Left ventricle myocardium inferior (tissue), 1 donor: ENCODE results near the gene BMP7. TPM values are rescaled to one million over a fixed set of nuclear protein-coding genes. Genes with fewer than 3 reads are reported as not detected.

ENCODE experiments used
- DNase-seq: peaks from one replicate; pipeline ENCODE4 v3.0.0-alpha.2; 2020
- H3K27ac ChIP-seq: fragments of 200-600 bp; replicated peaks from 2 replicates; pipeline ENCODE4 v1.8.0; 2021
- H3K27me3 ChIP-seq: fragments of 200-600 bp; 2 replicates; pipeline ENCODE4 v1.8.0; 2021; ENCODE audit warnings: low read depth
- H3K36me3 ChIP-seq: fragments of 200-600 bp; 2 replicates; pipeline ENCODE4 v1.8.0; 2021
- H3K4me1 ChIP-seq: fragments of 200-600 bp; 2 replicates; pipeline ENCODE4 v1.8.0; 2021
- H3K4me3 ChIP-seq: fragments of 200-600 bp; 2 replicates; pipeline ENCODE4 v1.8.0; 2021; ENCODE audit warnings: mild to moderate bottlenecking, moderate library complexity
- H3K9me3 ChIP-seq: fragments of 200-600 bp; replicated peaks from 2 replicates; pipeline ENCODE4 v1.8.0; 2021
- intact Hi-C: fragments of 100-400 bp; cut with micrococcal nuclease; formaldehyde crosslinking; loops from one replicate; pipeline ENCODE4 v1.11.0; 2022
- total RNA-seq: library from RNA; stranded (reverse); fragmentation: NEBNext Ultra II Directional; extraction: Animal tissue kit (Norgen Biotek cat#: 25700); gene quantifications from one replicate; pipeline ENCODE4 v1.2.1, GENCODE V29; 2021
- TF ChIP-seq, protein P1 (sequence below): fragments of 200-600 bp; IDR thresholded peaks from 2 replicates; pipeline ENCODE4 v1.8.0; 2021; ENCODE audit warnings: antibody characterized with exemption, mild to moderate bottlenecking, borderline replicate concordance
- donor health status: DM: no; HTN: yes; CAD: no; lungs with severe emphysema.

The BMP7 gene
- total RNA-seq, 1 donor from 2014 or later = 19.9 TPM

DNA sequence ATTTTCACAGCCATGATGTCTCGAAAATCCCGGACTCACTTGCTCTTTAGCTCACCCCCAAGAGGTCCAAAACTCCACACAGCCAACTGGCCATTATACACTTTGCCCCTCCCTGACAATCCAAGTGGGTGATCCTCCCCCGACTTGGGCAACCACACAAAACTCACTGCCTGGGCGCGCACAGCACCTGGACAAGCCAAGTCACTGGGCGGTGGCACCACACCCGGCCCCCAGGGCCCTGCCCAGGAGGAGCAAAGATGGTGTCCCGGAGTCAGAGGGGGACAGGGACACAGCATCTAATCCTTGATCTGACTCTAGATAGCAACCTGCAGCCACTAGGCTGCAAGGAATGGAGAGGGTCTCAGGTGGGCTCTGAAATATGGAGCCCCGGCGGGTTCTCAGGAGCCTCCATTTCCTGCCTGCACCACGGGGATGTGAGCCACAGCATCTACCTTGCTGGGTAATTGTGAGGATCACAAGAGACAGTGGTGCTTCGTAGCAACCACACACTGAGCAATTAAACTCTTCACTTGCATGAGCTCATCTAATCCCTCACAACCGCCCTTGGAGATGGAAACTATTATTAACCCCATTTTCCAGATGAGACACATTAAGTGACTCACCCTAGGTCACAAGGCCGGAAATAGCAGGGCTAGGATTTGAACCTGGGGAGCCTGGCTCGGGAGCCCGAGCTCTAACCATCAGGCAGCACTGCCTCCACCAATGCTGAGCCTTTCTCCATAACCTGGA lies 66.6 kb downstream of the BMP7 start:
- Histone ChIP-seq H3K27me3 (peaks cover 23% of the 10 kb centered on the region), H3K36me3 (no peaks in the 10 kb centered on the region), H3K4me3 (no peak overlapping the region), H3K9me3 (no peaks in the 10 kb centered on the region), H3K4me1 (peaks cover 11% of the 10 kb centered on the region), H3K27ac (no peak overlapping the region)
- DNase-seq = no peak
- intact Hi-C loops = no loop called here
- TF ChIP-seq, protein P1, sequence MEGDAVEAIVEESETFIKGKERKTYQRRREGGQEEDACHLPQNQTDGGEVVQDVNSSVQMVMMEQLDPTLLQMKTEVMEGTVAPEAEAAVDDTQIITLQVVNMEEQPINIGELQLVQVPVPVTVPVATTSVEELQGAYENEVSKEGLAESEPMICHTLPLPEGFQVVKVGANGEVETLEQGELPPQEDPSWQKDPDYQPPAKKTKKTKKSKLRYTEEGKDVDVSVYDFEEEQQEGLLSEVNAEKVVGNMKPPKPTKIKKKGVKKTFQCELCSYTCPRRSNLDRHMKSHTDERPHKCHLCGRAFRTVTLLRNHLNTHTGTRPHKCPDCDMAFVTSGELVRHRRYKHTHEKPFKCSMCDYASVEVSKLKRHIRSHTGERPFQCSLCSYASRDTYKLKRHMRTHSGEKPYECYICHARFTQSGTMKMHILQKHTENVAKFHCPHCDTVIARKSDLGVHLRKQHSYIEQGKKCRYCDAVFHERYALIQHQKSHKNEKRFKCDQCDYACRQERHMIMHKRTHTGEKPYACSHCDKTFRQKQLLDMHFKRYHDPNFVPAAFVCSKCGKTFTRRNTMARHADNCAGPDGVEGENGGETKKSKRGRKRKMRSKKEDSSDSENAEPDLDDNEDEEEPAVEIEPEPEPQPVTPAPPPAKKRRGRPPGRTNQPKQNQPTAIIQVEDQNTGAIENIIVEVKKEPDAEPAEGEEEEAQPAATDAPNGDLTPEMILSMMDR = no peak

DNA sequence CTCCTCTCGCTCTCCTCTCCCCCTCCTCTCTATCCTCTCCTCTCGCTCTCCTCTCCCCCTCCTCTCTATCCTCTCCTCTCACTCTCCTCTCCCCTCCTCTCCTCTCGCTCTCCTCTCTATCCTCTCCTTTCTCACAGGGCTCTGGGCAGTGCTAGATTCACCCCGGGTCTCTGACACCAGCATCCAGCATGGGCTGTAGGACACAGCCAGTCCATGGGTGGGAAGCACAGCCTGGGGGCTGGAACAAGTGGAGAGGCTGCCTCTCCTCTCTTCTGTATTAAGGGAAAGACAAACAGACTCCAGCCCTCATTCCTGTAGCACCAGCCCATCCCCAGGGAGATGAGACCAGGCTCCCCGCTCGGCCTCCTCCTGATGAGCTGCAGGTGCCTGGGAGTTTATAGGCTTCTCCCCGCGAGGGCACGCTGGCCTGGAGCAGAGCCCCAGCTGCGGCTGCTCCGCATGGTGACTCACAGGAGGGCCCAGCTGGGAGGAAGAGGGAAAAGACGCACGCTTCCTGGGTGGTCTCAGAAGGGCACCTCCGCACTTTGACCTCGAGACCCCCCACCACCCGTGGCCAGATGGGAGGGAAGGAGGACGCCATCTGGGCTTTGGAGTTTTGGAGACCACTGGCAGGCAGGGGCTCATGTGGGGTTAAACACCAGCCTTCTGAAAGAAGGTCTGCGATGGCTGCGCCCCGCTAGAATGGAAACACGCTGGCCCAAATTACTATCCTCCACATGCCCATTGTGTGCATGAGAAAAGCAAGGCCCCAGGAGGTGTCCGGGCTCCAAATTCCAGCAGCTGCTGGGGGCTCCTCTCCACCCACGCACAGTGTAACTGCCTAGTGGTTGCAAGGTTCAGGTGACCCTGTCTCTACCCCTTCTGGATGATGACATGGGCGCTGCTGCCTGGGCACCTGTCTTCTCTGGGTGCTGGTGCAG lies 68.0 kb downstream of the BMP7 start:
- intact Hi-C loops = no loop called here

DNA sequence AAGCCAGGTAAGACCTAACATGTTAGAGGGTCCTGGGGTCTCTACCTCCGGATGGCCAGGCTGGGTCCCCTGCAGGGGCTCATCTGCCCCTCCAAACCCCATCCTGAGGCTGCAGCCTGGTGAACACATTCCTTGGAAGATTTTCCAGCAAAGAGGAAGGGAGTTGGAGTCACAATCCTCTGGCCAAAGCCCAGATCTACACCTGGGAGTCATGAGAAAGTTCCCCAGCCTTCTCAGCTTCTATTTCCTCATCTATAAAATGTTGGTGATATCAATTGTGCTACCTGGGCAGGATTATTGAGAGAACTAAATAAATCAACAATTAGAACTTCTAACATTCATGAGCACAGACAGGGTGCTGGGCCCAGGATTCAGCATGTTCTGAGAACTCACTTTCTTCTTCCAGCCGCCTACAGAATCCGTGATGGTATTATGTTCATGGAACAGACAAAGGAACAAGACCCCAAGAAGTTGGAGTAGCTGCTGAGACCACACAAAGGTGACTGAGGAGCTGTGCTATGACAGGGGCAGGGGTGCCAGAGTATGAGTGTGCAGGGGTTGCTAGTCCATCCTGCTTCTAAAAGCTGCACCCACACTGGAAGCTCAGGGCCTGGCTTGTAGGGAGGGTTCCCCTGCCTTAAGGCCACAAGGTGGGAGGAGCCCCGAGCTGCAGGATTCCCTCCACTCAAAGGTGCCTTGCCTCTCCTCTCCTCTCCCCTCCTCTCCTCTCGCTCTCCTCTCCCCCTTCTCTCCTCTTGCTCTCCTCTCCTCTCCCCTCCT lies 68.9 kb downstream of the BMP7 start:
- Histone ChIP-seq H3K36me3 (no peaks in the 10 kb centered on the region), H3K4me1 (peaks cover 11% of the 10 kb centered on the region), H3K9me3 (no peaks in the 10 kb centered on the region), H3K27ac (no peak overlapping the region), H3K27me3 (peaks cover 23% of the 10 kb centered on the region), H3K4me3 (no peak overlapping the region)
- intact Hi-C loops = no loop called here
- TF ChIP-seq, protein P1 = no peak
- no peak for DNase-seq

More for the DNA sequence above, 68.0 kb downstream of the BMP7 start:
- TF ChIP-seq, protein P1 = no peak
- no peak for DNase-seq
- peaks cover 23% of the 10 kb centered on the region for H3K27me3 ChIP-seq
- H3K9me3 ChIP-seq = no peaks in the 10 kb centered on the region
- peaks cover 11% of the 10 kb centered on the region for H3K4me1 ChIP-seq
- no peak overlapping the region for H3K4me3 ChIP-seq
- no peaks in the 10 kb centered on the region for H3K36me3 ChIP-seq
- H3K27ac ChIP-seq = no peak overlapping the region

DNA sequence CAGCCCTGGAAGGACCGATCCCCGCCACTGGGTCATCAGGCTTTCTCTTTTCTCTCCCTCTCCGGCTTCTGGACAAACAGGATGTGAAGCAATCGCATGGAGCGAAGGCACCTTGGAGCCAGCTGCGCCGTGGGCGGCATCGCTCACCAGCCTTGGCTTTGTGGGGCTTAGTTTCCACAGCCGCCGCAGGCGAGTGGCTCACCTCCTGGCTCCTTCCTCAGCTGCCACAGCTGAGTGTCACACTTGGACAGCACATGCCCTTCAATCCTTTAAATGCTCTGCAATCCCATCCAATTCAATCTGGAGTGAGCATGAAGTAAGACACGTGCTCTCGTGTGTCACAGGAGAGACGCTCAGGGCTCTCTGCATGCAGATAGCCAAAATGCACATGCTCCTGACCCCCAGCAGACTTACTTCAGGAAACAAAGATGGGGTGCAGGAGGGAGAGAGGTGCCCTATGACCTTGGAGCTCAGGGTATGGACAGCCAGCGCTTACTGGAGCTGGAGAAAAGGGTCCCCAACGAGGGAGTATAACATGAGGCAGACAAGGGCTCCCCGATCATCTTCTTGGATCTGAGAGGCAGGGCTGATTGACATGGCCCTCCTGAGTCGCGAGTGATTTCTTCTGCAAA lies 70.9 kb downstream of the BMP7 start:
- H3K4me3 ChIP-seq = no peak overlapping the region
- H3K4me1 ChIP-seq = peaks cover 6% of the 10 kb centered on the region
- DNase-seq = no peak
- H3K27ac ChIP-seq = no peak overlapping the region
- intact Hi-C loops = no loop called here
- H3K9me3 ChIP-seq = no peaks in the 10 kb centered on the region
- H3K36me3 ChIP-seq = no peaks in the 10 kb centered on the region
- H3K27me3 ChIP-seq = peaks cover 23% of the 10 kb centered on the region
- TF ChIP-seq, protein P1 = no peak

DNA sequence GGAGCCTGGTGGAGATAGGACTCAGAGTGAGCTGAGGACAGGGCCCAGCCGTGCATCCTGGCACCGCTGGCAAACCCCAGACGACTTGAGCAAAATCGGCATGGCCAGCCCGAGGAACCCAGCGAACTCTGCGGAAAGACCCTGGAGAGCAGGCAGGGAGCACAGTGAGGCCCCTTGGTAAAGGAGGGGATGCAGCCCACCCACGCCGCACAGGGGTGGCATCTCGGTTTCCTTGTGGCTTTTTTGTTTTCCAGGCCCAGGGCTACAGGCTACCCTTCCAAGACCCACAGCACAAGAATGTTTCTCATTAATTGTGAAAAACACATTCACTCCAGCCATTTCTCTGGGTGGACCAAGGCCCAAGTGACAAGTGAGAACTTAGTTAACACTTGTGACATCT lies 71.4 kb downstream of the BMP7 start:
- DNase-seq = no peak
- Histone ChIP-seq H3K9me3 (no peaks in the 10 kb centered on the region), H3K4me1 (peaks cover 6% of the 10 kb centered on the region), H3K27ac (no peak overlapping the region), H3K4me3 (no peak overlapping the region), H3K27me3 (peaks cover 23% of the 10 kb centered on the region), H3K36me3 (no peaks in the 10 kb centered on the region)
- intact Hi-C loops = no loop called here
- TF ChIP-seq, protein P1 = no peak
